H1 (cell line): ENCODE measurements around the gene CACNA1G. TPM values are rescaled to one million over a fixed set of nuclear protein-coding genes. Genes with fewer than 3 reads are reported as not detected.

Source experiments
- EZH2 ChIP-seq: fragments of 200-600 bp; sonication (generic); IDR thresholded peaks from 2 replicates; pipeline ENCODE4 v1.7.1; 2012; ENCODE audit warnings: low read depth, mild to moderate bottlenecking, moderate library complexity, low read length, inconsistent platforms; ENCODE audit not compliant: severe bottlenecking
- SIRT6 ChIP-seq: IDR thresholded peaks from one replicate; pipeline ENCODE4 v1.7.1; 2012; ENCODE audit warnings: low read length, inconsistent platforms
- SIX5 ChIP-seq: IDR thresholded peaks from 2 replicates; pipeline ENCODE4 v1.6.1; 2011; ENCODE audit warnings: mild to moderate bottlenecking, low read depth, low read length
- TEAD4 ChIP-seq: IDR thresholded peaks from 2 replicates; pipeline ENCODE4 v1.6.1; 2012; ENCODE audit warnings: low read depth, low read length, inconsistent platforms, mixed read lengths
- YY1 ChIP-seq: IDR thresholded peaks from 2 replicates; pipeline ENCODE4 v1.6.1; 2011; ENCODE audit warnings: low read depth, mild to moderate bottlenecking, low read length
- polyA plus RNA-seq, 7 experiments: library from polyadenylated mRNA; depleted of rRNA in 3 of 7; stranded (reverse) in 5 of 7; unstranded in 2 of 7; fragments of >200 nt in 5 of 7; fragments of 200-250 nt in 2 of 7; gene quantifications; 1 replicate in 5 of 7; 2 replicates in 1 of 7; 4 replicates in 1 of 7; pipeline versions ENCODE4 v1.2.1 to v1.2.3, GENCODE V29; 2011 to 2013; ENCODE audit warnings: missing spikeins in 2 of 7, mixed read lengths in 2 of 7
- total RNA-seq: library from RNA; stranded (reverse); fragmentation: NEBNext Ultra II Directional; extraction: Animal tissue kit (Norgen Biotek cat#: 25700); gene quantifications from 2 replicates; pipeline ENCODE4 v1.2.1, GENCODE V29; 2021

The CACNA1G gene
- total and polyA plus RNA-seq, 2 of the 8 experiments (the other 6 are each of a cell fraction or from before 2014, with no cell fraction given): 2.9 to 4.9 TPM

GRCh38 chr17:50537721-50538548, 22.6 kb upstream of the CACNA1G start (continued):
- TF ChIP-seq YY1 (no peak), SIX5 (no peak), TEAD4 (no peak), EZH2 (no peak), SIRT6 (no peak)
